ENCODE data around the gene CDCA7. TPM values are rescaled to one million over a fixed set of nuclear protein-coding genes. Genes with fewer than 3 reads are reported as not detected.

CDCA7 gene
- total RNA-seq, 1 donor from 2014 or later, result 9.1 TPM

DNA sequence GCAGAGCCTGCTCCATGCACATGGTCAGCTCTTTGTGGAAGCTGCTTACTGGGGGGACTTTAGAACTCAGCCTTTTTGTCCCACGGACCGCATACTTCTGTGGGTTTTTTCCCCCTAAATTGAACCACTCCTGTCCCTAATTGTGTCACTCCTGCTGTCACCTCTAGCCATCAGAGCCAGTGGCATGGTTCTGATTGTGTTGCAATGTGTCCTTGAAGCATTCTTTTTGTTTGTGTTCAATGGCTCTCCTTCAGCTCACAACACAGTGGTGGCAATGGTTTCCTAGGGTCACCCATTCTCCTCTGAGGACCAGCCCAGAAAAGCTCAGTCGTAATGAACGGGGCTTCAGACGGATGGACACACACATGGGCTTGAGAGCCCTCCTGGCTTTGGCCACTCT is 35.4 kb downstream of the CDCA7 start:
- no peak overlapping the region for H3K4me3 ChIP-seq
- no peak for DNase-seq (ENCODE audit: extremely low spot score in 2 of 2)
- intact Hi-C loops (cut with DNase I), result no loop called here
- H3K4me1 ChIP-seq, result no peaks in the 10 kb centered on the region
- H3K27me3 ChIP-seq, result no peaks in the 10 kb centered on the region
- H3K9me3 ChIP-seq, result no peaks in the 10 kb centered on the region
- no peak overlapping the region for H3K27ac ChIP-seq
- no peak for TF ChIP-seq POLR2AphosphoS5 (IDR thresholded peaks at IDR 0.05; ENCODE audit: insufficient read depth in 1 of 2, low read depth in 1 of 2)
- no peak for TF ChIP-seq POLR2A (IDR thresholded peaks at IDR 0.05)
- TF ChIP-seq CTCF (IDR thresholded peaks at IDR 0.05), result no peak
- H3K36me3 ChIP-seq, result no peaks in the 10 kb centered on the region

DNA sequence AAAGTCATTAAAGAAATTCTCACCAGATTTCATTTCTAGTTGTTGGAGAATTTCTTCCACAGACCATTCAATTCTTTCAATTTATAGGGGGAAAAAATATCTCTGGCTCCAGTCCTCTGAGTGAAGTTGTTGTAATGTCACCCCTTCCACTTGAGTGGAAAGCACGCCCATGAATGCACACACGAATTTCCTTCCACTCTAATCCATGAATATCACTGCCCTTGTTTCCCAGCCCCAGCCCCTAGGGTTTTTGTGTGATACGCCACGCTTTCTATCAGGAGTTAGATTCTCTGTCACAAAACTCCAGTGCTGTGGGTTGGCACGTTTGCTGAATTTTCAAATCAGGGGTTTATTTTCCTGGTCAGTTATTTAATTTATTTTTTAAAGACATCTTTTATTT is 38.1 kb downstream of the CDCA7 start:
- intact Hi-C loops (cut with DNase I), result no loop called here
- no peaks in the 10 kb centered on the region for H3K9me3 ChIP-seq
- no peaks in the 10 kb centered on the region for H3K27me3 ChIP-seq
- H3K4me1 ChIP-seq, result no peaks in the 10 kb centered on the region
- H3K27ac ChIP-seq, result no peak overlapping the region
- TF ChIP-seq POLR2AphosphoS5 (IDR thresholded peaks at IDR 0.05; ENCODE audit: insufficient read depth in 1 of 2, low read depth in 1 of 2), result no peak
- no peak for TF ChIP-seq CTCF (IDR thresholded peaks at IDR 0.05)
- no peak for TF ChIP-seq POLR2A (IDR thresholded peaks at IDR 0.05)
- H3K36me3 ChIP-seq, result no peaks in the 10 kb centered on the region
- H3K4me3 ChIP-seq, result no peak overlapping the region
- no peak for DNase-seq (ENCODE audit: extremely low spot score in 2 of 2)

DNA sequence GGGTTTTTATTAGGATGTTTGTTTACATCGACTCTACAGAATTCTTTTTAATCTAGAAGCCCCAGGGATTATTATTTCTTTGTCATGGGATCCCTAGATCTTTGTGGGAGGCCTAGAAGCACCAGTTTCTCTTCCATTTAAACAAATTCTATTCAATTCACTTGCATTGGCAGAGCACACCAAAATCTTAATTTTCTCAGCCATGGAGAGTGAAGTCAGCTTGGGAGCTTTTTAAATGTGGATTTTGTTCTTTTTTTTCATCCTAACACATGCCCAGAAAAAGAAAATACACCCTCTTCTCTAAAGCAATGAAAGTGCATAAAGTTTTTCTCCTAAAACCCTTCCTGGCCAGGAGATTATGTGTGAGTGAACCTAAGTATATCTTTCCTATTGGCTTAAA is 38.5 kb downstream of the CDCA7 start:
- Histone ChIP-seq H3K9me3 (no peaks in the 10 kb centered on the region), H3K4me3 (no peak overlapping the region), H3K4me1 (no peaks in the 10 kb centered on the region), H3K27me3 (no peaks in the 10 kb centered on the region), H3K36me3 (no peaks in the 10 kb centered on the region), H3K27ac (no peak overlapping the region)
- intact Hi-C loops (cut with DNase I), result no loop called here
- TF ChIP-seq POLR2AphosphoS5 (IDR thresholded peaks at IDR 0.05; ENCODE audit: insufficient read depth in 1 of 2, low read depth in 1 of 2) (no peak), CTCF (IDR thresholded peaks at IDR 0.05) (no peak), POLR2A (IDR thresholded peaks at IDR 0.05) (no peak)
- no peak for DNase-seq (ENCODE audit: extremely low spot score in 2 of 2)

DNA sequence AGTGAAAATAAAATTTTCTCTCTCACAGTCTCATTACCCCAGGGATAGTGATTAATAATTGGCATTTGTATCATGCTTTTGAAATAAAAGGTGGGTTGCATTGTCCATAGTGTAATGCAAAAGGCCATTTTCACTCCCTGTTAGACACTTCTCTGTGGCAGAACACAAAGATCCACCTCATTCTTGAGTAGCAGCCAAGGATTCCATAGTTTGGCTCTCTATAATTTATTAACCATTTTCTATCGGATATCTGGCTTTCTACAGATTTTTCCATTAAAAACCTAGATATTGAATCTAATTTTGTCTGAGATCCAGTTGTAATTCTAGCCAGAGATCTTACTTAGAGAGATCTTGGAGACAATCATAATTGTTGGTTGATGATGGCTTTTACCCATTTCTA is 39.0 kb downstream of the CDCA7 start:
- no peak for DNase-seq (ENCODE audit: extremely low spot score in 2 of 2)
- H3K36me3 ChIP-seq, result no peaks in the 10 kb centered on the region
- H3K4me3 ChIP-seq, result no peak overlapping the region
- H3K27me3 ChIP-seq, result no peaks in the 10 kb centered on the region
- no peaks in the 10 kb centered on the region for H3K9me3 ChIP-seq
- TF ChIP-seq POLR2A (IDR thresholded peaks at IDR 0.05) (no peak), POLR2AphosphoS5 (IDR thresholded peaks at IDR 0.05; ENCODE audit: insufficient read depth in 1 of 2, low read depth in 1 of 2) (no peak), CTCF (IDR thresholded peaks at IDR 0.05) (no peak)
- H3K27ac ChIP-seq, result no peak overlapping the region
- H3K4me1 ChIP-seq, result no peaks in the 10 kb centered on the region
- intact Hi-C loops (cut with DNase I), result no loop called here

DNA sequence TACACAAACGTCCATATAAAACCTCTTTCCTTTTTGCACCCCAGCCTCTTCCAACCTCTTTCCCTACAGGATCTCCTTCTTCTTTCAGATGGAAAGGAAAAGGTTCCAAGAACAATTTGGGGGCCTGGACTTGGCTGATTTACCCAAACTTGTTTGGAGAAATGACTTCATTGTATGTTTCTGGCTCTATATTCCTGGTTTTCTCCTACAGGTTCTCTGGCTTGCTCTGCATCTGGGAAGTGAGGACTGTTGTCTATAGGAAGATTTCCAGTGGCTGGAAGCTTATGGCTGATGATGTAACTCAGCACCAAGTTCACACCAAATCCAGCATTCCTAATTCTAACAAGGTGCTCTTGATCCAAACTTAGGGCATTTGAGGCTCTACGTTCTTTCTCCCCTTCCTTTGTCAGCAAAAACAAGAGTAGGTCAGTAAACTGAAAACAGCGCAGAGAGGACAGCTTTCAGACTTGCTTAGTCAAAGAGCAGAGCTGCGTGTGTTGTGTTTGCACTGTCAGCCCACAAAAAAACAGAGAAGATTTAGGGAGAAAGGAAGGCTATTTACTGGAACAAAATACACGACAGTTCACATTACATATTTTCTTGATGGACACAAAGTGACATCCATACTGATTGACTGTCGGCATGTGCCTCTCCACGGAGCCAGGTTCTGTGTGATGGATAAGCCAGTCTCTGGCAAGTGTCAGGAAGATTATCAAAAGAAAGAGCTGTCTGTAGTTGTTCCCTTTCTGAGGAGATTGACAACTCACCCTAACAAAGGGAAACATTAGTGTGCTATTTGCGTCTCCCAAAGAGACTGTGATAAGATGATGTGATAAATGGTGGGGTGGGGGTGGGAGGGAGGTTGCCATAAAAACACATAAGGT is 39.7 kb downstream of the CDCA7 start:
- DNase-seq (ENCODE audit: extremely low spot score in 2 of 2), result no peak
- Histone ChIP-seq H3K27me3 (no peaks in the 10 kb centered on the region), H3K36me3 (no peaks in the 10 kb centered on the region), H3K4me1 (no peaks in the 10 kb centered on the region), H3K27ac (no peak overlapping the region), H3K4me3 (no peak overlapping the region), H3K9me3 (no peaks in the 10 kb centered on the region)
- no peak for TF ChIP-seq POLR2AphosphoS5 (IDR thresholded peaks at IDR 0.05; ENCODE audit: insufficient read depth in 1 of 2, low read depth in 1 of 2)
- no peak for TF ChIP-seq CTCF (IDR thresholded peaks at IDR 0.05)
- TF ChIP-seq POLR2A (IDR thresholded peaks at IDR 0.05), result no peak
- intact Hi-C loops (cut with DNase I), result no loop called here
